NCI-H774 (cell line): Measurements from ENCODE around the gene MGAT4D.
"Not testable (repeated sequence)": the region's sequence is repeated elsewhere in the genome, so short reads cannot be mapped to it uniquely, and the experiment has no call there.

Experiments
- DNase-seq: peaks from one replicate; lab custom pipeline; 2025; lab: John Stamatoyannopoulos, UW

MGAT4D gene

DNA sequence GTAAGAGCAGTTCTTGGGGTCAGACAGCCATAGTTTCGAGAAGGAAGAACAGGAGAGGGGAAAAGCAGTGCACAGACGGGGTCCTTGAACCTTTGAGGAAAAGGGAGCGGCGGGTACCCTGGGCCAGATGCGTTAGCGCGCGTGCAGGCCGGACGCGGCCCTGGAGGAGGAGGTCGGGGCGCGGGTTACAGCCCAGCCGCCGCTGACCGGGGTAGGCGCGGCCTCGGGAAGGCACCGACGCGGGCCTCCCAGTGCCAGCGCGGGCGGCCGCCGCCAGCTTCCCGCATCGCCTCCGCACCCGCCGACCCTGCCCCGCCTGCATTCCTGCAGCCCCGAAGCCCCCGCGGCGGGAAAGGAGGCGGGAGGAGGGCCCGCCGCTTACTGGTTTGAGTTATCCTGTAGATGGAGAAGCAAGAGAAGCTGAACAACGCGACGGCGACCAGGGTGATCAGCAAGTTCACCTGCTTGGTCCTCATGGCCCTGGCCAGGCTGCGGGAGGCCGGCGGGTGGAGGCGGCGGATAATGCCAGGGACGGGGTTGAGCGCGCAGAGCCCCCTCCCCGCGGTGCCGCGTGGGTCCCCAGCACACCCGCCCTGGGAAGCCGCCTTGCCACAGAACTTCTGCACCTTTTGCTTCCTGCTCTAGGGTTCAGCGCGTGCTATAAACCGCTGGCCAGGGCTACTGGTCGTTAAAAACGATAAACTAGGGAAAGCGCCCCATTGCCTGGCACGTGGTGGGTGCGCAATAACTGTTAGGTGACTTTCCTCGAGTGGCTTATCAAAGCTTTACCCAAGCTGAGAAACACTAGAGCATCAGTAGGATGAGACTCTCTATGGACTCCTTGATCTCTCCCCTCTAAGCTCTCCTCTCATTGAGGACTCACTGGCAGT is at the start of gene MGAT4D:
Gene MGAT4D (minus strand): TSS at position 547 of the 890 bp plus-strand sequence. CDS start 71 bp downstream, at position 476.
- no peak for DNase-seq

- no peak for DNase-seq
Measured at GRCh38 chr4:140533951-140534480, 35.9 kb upstream of the MGAT4D start.

GRCh38 chr4:140529434-140529833 is 31.3 kb upstream of the MGAT4D start:
- DNase-seq = no peak

- DNase-seq = peak; percentile 93
Measured at GRCh38 chr4:140523857-140524742, 26.0 kb upstream of the MGAT4D start, which contains the start of gene ELMOD2. ELMOD2 (plus strand) TSS chr4:140524168; CDS start chr4:140525429, 1,261 bp downstream.

DNA sequence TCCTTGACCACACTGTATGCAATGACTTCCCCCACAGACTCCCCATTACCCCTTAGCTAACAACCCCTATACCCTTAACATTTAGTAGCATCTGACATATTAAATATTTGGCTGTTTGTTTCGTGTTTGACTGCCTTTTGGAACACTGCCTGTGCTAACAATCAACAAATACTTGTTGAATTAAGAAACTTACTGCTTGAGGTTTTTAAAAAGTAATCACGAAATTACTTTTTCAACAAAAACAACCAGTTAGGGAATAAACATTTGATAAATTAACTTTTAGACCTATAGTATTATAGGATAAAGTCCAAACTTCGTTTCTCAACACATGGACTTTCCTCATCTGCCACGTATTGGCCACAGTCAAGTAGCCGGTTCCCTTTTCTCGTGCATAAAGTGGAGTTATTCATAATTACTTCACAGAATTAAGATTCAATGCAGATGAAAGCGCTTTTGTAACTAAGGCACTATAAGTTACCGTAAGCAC is 25.3 kb upstream of the MGAT4D start:
- no peak for DNase-seq

DNA sequence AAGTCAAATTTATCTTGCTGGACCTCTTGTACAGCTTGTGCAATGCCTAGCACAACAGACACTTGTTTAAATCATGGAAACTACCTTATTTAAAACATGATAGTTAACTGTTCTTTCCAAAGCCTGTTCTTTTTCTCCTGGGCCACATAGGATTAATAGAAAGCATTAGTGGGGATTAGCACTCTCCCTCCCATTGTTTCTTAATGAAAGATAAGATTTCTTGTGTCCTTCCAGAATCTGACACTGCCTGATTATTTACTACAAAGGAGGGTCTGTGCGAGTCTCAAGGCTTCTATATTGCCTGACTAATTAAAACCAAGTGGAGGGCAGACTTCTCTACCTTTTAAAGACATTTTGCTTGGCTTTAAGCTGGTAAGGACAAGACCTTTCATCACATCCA is 17.3 kb upstream of the MGAT4D start:
- no peak for DNase-seq

DNA sequence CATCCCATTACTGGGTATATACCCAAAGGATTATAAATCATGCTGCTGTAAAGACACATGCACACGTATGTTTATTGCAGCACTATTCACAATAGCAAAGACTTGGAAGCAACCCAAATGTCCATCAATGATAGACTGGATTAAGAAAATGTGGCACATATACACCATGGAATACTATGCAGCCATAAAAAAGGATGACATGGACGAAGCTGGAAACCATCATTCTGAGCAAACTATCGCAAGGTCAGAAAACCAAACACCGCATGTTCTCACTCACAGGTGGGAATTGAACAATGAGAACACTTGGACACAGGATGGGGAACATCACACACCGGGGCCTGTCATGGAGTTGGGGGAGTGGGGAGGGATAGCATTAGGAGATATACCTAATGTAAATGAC is 15.7 kb upstream of the MGAT4D start:
- not testable (repeated sequence) for DNase-seq

DNA sequence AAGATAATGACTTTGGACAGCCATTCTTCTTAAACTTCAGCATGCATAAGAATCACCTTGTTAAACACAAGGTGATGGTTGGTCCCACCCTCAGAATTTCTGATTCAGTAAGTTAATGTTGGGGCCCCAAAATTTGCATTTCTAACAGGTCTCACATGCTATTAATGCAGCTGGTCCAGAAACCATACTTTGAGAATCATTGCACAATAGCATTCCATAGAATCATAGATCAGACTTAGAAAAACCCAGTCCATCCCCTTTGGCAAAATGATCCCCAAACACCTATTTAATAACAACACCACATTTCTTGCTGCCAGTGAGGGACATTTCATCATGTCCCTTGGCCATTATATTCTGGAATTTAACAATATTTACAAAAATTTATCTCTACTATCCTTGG is 6.2 kb upstream of the MGAT4D start:
- DNase-seq = no peak

DNA sequence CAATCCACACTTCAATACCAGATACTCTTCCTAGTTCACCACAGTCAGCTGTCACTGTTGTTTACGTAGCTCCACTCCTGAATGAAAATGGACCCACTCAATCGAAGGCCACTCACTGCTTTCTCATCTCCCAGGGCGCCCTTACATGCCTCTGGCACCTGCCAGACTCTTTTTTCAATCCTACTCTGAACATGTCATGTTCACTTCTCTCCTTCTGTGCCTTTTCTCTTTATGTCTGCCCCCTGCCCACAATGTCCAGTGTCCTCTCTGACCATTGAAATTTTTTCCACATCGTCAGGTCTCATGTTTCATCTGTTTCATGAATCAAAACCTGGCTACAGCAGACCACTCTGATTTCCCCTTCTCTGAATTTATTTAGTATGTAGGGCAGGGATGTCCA is 1.3 kb upstream of the MGAT4D start:
- no peak for DNase-seq

DNA sequence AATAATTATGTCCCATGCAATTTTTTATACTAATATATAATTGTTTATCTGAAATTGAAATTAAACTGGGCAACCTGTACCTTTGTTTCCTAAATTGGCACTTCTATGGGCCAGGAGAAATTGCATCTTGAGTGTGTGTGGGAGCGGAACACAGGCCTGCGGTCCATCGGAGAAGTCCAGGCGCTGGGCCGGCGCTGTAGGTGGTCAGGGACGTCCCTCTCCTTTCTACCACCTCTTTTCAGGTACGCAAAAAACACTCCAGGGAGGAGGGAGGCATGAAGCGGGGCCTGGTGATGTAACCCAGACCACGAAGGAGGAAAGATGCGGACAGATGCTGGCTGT is 717 bp downstream of the MGAT4D start:
- DNase-seq = no peak

DNA sequence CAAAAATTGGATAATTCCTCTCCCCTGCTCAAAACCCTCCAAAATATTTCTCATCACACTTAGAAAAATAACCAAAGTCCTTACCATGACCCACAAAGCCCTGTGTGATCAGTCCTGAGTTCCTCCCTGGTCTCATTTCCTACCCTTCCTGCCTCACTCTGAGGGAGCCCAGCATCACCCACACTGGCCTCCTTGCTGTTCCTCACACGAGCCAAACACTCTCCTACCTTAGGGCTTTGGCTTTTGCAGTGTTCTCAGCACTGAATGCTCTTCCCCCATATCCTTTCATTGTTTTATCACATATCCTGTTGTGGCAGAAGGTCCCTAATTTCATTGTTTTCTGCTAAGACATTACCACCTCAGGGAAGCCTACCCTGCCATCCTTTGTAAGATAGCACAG is 12.2 kb downstream of the MGAT4D start:
- no peak for DNase-seq

DNA sequence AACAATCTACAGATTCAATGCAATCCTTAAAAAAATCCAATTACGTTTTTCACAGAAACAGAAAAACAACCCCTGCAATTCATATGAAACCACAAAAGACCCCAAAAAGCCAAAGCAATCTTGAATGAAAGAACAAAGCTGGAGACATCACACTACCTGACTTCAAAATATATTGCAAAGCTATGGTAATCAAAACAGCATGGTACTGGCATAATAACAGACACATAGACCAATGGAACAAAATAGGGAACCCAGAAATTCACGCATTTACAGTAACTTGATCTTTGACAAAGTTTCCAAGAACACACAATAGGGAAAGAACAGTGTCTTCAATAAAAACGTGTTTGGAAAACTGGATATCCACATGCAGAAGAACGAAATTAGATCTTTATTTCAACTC is 14.6 kb downstream of the MGAT4D start:
- DNase-seq = no peak

- no peak for DNase-seq
Measured at GRCh38 chr4:140472156-140472555, 25.9 kb downstream of the MGAT4D start.

DNA sequence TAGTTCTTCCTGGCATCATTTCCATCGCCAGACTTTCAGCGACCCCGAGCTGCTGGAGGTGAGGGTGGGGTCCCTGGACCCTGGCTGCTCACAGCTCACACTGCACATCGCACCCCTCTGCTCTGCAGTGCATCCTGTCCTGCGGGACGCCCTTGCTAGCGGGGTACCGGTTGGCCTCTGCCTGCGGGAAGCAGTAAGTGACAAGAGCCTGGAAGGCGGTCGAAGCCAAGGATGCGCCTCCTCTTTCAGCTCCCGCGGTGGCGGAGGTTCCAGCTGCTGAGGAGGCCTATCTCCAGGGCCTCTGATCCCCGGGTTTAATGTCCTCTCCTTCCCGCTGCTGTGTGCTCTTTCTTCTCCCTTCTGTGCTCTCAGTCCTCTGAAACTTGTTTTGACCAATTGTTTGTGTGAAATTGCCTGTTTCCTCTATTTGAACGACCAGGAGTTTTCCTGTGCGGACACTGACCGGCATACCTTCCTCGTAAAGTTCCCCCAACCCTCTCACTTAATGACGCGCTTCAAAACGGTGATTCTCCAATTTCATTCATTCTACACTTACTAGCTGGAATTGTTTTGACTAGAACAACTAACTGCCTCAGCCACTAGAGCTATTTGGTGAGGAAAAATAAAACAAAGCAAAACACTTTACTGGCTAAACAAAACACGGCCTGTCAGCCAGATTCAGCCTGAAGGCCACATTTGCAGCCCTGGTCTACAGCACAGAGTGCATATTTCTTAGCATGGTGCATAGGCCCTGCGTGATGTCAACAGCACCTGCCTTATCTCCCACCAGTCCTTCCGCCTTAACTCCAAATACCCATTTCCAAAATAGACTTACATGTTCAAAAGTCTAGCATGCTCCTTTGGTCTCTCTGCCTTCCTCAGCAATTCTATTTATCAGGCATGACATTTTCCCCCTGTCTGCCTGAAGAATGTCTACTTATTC is 28.0 kb downstream of the MGAT4D start:
- no peak for DNase-seq

DNA sequence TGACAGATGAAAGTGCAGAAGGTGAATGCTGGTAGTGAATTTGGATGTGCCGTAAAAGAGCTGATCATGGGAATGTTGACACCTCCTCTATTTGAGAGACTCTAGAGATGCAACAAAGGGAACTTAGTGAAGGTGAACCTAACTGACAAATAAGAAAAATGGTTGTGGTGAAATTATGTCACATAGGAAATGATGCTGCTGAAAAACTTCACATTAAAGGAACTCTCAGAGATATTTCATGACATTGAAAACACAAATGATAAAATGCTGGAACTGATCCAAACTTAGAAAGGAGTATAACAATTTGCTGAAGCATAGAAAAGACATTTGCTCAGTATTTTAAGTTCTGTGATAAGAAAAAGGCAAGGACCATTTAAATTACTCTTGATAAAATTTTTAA is 31.9 kb downstream of the MGAT4D start:
- DNase-seq = no peak

DNA sequence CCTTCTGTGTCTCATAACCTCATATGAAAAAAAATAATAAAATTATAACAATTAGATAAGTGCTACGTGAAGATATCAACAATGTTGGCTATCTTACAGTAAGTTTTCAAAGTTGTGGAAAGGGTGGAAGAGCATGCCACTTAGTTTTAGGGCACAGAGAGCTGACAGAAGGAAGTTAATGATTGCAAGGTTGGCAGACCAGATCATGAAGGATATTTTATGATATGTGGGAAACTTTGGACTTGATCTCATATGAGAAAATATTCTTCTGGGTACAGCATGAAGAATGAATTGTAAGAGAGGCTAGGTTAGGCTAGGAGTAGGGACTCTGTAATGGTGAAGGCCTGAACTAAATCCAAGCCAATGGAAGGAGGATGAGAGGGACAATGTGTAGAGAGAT is 34.5 kb downstream of the MGAT4D start:
- DNase-seq = no peak

DNA sequence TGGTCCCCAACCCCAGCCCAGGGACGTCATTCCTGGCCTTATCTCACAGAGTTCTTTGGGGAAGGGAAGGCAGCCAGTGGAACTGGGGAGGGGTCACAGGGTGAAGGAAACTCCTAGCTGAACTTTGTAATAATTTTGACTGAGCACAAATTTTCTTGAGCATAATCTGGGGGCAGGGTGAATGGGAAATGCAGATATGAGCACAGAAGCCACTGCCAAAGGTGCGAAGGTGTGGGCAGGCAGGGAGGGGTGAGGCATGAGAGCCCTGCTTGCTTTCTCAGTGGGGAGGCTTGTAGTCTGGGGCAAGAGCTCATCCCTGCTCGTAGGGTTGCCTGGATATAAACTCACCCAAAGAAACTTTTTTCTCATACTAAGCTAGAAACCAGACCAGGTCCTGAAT is 34.9 kb downstream of the MGAT4D start:
- DNase-seq = no peak

GRCh38 chr4:140450352-140450751 is 47.7 kb downstream of the MGAT4D start:
- no peak for DNase-seq

DNA sequence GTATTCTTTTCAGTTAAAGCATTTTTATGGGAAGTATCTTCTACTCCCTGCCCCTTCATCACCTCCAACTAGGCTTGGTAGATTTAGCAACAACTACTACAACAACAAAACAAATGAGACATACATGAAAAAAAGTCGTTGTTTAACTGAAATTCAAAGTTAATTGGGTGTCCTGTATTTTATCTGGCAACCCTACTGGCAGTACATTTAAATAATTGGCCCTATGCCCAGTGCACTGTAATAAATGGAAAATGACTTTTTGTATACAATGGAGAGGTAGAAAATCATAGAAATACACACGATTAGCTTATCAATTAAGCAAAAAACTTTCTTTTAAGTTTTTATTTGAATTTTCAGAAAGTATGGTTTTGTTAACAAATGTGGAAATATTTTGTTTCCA is 49.3 kb downstream of the MGAT4D start:
- no peak for DNase-seq

GRCh38 chr4:140448162-140448561 is 49.9 kb downstream of the MGAT4D start:
- DNase-seq = no peak

DNA sequence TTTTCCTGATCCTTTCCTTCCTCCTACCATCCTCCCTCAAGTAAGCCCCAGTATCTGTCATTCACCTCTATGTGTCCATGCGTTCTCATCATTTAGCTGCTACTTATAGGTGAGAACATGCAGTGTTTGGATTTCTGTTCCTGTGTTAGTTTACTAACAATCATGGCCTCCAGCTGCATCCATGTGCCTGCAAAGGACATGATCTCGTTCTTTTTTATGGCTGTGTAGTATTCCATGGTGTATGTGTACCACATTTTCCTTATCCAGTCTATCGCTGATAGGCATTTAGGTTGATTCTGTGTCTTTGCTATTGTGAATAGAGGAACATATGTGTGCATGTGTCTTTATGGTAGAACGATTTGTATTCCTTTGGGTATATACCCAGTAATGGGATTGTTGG is 53.7 kb downstream of the MGAT4D start:
- DNase-seq = not testable (repeated sequence)
